ENCODE measurements around the gene TMEM248. TPM values are rescaled to one million over a fixed set of nuclear protein-coding genes. Genes with fewer than 3 reads are reported as not detected.

The TMEM248 gene, protein sequence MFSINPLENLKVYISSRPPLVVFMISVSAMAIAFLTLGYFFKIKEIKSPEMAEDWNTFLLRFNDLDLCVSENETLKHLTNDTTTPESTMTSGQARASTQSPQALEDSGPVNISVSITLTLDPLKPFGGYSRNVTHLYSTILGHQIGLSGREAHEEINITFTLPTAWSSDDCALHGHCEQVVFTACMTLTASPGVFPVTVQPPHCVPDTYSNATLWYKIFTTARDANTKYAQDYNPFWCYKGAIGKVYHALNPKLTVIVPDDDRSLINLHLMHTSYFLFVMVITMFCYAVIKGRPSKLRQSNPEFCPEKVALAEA
- 41.8 and 44.5 TPM in 2 replicates for polyA plus RNA-seq
- polyA minus RNA-seq = 53.1 and 56.0 TPM in 2 replicates

DNA sequence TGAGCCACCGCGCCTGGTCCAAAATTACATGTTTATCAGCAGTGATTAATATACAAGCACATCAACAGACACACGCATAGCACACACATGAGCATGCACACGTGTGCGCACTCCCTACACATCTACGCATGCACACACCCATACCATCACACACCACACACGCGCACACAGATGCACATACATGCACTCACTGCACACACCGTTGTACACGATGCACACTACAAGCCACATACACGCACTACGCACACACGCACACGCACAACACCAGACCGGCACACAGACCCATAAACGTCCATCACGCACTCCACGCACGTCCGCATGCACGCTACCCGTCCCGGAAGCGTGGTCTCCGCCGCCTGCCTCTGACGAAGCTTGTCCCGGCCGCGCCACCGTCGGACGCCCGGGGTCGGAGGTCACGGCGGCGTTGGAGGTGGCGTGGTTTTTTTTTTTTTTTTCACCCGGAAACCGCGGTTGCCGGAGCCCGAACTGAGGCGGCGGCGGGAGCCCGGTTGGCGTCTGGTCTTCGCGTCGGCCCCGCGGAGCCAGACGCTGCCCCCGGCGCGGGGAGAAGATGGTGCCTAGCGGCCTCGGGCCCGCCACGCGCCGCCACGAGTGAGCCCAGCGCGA is at the start of gene TMEM248:
TSS of gene TMEM248 (plus strand) at position 457 of the 627 bp plus-strand sequence. CDS start 20,641 bp downstream, outside the sequence.
- Histone ChIP-seq H4K20me1 (ENCODE audit: insufficient read depth) (no peaks in the 10 kb centered on the region), H3K9me3 (ENCODE audit: low read length) (no peaks in the 10 kb centered on the region), H3K4me3 (ENCODE audit: low read length) (peak within 1 kb of the TSS; percentile 95), H3K9me2 (ENCODE audit: insufficient read depth, low read length) (no peaks in the 10 kb centered on the region), H3K4me2 (ENCODE audit: low read length) (peak within 1 kb of the TSS; percentile 97), H2AFZ (ENCODE audit: low read depth, low read length) (peak within 1 kb of the TSS; percentile 99), H3K9ac (ENCODE audit: low read length) (peak within 1 kb of the TSS; percentile 84), H3F3A (ENCODE audit: insufficient read depth, low read length, poor library complexity, severe bottlenecking) (no peaks in the 10 kb centered on the region), H3K27ac (ENCODE audit: low read length) (peak within 1 kb of the TSS; percentile 66), H3K27me3 (ENCODE audit: insufficient read depth, low read depth, low read length) (no peaks in the 10 kb centered on the region), H3K79me2 (replicated peaks; ENCODE audit: insufficient read depth, low read length) (peaks cover 40% of the 10 kb centered on the region), H3K36me3 (ENCODE audit: insufficient read depth, low read length) (no peaks in the 10 kb centered on the region)
- peak; percentile 61 for TF ChIP-seq SMC3 (conservative IDR thresholded peaks at IDR 0.05; ENCODE audit: poor library complexity)
- TF ChIP-seq, protein P1, sequence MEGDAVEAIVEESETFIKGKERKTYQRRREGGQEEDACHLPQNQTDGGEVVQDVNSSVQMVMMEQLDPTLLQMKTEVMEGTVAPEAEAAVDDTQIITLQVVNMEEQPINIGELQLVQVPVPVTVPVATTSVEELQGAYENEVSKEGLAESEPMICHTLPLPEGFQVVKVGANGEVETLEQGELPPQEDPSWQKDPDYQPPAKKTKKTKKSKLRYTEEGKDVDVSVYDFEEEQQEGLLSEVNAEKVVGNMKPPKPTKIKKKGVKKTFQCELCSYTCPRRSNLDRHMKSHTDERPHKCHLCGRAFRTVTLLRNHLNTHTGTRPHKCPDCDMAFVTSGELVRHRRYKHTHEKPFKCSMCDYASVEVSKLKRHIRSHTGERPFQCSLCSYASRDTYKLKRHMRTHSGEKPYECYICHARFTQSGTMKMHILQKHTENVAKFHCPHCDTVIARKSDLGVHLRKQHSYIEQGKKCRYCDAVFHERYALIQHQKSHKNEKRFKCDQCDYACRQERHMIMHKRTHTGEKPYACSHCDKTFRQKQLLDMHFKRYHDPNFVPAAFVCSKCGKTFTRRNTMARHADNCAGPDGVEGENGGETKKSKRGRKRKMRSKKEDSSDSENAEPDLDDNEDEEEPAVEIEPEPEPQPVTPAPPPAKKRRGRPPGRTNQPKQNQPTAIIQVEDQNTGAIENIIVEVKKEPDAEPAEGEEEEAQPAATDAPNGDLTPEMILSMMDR (IDR thresholded peaks at IDR 0.05; ENCODE audit: poor library complexity, severe bottlenecking) = peak; percentile 21
- TF ChIP-seq REST (IDR thresholded peaks at IDR 0.05; ENCODE audit: borderline replicate concordance) = peak; percentile 17
- TF ChIP-seq POLR2AphosphoS5 (IDR thresholded peaks at IDR 0.05) = peak; percentile 86
- TF ChIP-seq RAD21 (conservative IDR thresholded peaks at IDR 0.05) = peak; percentile 36
- TF ChIP-seq EZH2 (IDR thresholded peaks at IDR 0.05; ENCODE audit: borderline replicate concordance, insufficient read depth, low read length, poor library complexity, severe bottlenecking) = no peak
- TF ChIP-seq EP300 (conservative IDR thresholded peaks at IDR 0.05; ENCODE audit: poor library complexity, severe bottlenecking) = peak; percentile 80
- TF ChIP-seq TAF1 (IDR thresholded peaks at IDR 0.05; ENCODE audit: low read depth) = no peak
- TF ChIP-seq MXI1 (conservative IDR thresholded peaks at IDR 0.05; ENCODE audit: poor library complexity, severe bottlenecking) = peak; percentile 100

- Histone ChIP-seq H3K79me2 (replicated peaks; ENCODE audit: insufficient read depth, low read length) (no peaks in the 10 kb centered on the region), H3K4me2 (ENCODE audit: low read length) (no peak overlapping the region), H4K20me1 (ENCODE audit: insufficient read depth) (no peaks in the 10 kb centered on the region), H3K36me3 (ENCODE audit: insufficient read depth, low read length) (no peaks in the 10 kb centered on the region), H3K9me3 (ENCODE audit: low read length) (no peaks in the 10 kb centered on the region), H3K27ac (ENCODE audit: low read length) (no peak overlapping the region), H3K9ac (ENCODE audit: low read length) (no peak overlapping the region), H2AFZ (ENCODE audit: low read depth, low read length) (no peak overlapping the region), H3F3A (ENCODE audit: insufficient read depth, low read length, poor library complexity, severe bottlenecking) (no peaks in the 10 kb centered on the region), H3K4me3 (ENCODE audit: low read length) (no peak overlapping the region), H3K9me2 (ENCODE audit: insufficient read depth, low read length) (no peaks in the 10 kb centered on the region), H3K27me3 (ENCODE audit: insufficient read depth, low read depth, low read length) (no peaks in the 10 kb centered on the region)
- TF ChIP-seq EP300 (conservative IDR thresholded peaks at IDR 0.05; ENCODE audit: poor library complexity, severe bottlenecking) (no peak), POLR2AphosphoS5 (IDR thresholded peaks at IDR 0.05) (no peak), MXI1 (conservative IDR thresholded peaks at IDR 0.05; ENCODE audit: poor library complexity, severe bottlenecking) (no peak), RAD21 (conservative IDR thresholded peaks at IDR 0.05) (no peak), EZH2 (IDR thresholded peaks at IDR 0.05; ENCODE audit: borderline replicate concordance, insufficient read depth, low read length, poor library complexity, severe bottlenecking) (no peak), REST (IDR thresholded peaks at IDR 0.05; ENCODE audit: borderline replicate concordance) (no peak), TAF1 (IDR thresholded peaks at IDR 0.05; ENCODE audit: low read depth) (no peak)
- TF ChIP-seq, protein P1 (IDR thresholded peaks at IDR 0.05; ENCODE audit: poor library complexity, severe bottlenecking) = no peak
Observed at GRCh38 chr7:66873476-66873875, 47.5 kb upstream of the TMEM248 start.
